ENCODE results near the gene ZFP92.

ZFP92 gene

DNA sequence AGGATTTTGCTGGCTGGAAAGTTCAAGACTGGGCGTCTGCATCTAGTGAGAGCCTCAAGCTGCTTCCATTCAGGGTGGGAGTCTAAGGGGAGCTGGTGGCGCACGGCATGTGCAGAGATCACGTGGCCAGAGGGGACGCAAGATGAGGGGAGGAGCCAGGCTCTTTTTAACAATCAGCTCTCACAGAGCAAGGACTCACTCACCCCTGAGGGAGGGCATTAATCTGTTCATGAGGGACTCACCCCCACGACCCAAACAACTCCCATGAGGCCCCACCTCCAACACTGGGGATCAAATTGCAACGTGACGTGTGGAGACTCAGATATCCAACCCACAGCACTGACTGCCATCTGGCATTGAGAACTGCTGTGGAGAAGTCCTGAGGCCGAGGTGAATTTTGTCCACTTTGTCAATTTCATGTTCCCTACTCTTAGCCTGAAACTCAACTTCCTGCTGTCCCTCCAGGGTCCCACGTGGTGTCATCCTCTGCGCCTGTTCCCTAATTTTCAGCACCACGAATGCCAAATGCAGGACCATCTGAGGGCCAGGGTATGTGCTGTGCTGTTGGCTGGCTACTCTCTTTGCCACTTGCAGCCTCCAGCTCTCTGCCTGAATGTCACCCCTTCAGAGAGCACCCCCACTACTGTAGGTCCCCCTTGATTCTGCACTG is 5.6 kb downstream of the ZFP92 start:
- DNase-seq (ENCODE audit: low read depth) = no peak

DNA sequence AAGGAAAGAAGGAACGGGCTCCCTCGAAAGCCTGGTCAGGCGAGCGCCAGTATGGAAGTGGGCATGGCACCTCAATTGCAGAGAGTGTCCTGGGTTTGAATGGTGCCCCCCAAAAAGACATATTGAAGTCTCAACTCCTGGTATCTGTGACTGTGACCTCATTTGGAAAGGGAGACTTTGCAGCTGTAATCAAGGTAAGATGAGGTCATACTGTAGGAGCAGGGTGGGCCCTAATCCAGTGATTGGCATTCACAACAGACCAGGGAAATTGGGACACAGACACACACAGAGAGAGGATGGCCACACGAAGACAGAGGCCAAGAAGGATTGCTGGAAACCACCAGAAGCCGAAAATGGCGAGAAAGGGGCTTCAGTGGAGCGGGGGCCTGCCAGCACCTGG is 6.4 kb downstream of the ZFP92 start:
- DNase-seq (ENCODE audit: low read depth) = no peak
- TF ChIP-seq, protein P1, sequence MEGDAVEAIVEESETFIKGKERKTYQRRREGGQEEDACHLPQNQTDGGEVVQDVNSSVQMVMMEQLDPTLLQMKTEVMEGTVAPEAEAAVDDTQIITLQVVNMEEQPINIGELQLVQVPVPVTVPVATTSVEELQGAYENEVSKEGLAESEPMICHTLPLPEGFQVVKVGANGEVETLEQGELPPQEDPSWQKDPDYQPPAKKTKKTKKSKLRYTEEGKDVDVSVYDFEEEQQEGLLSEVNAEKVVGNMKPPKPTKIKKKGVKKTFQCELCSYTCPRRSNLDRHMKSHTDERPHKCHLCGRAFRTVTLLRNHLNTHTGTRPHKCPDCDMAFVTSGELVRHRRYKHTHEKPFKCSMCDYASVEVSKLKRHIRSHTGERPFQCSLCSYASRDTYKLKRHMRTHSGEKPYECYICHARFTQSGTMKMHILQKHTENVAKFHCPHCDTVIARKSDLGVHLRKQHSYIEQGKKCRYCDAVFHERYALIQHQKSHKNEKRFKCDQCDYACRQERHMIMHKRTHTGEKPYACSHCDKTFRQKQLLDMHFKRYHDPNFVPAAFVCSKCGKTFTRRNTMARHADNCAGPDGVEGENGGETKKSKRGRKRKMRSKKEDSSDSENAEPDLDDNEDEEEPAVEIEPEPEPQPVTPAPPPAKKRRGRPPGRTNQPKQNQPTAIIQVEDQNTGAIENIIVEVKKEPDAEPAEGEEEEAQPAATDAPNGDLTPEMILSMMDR (IDR thresholded peaks at IDR 0.05; ENCODE audit: insufficient read depth, low read depth, low read length, missing control alignments) = no peak
- no peak overlapping the region for H3K4me3 ChIP-seq (ENCODE audit: low read depth, low read length)

More for the DNA sequence above, 5.6 kb downstream of the ZFP92 start:
- TF ChIP-seq, protein P1 (IDR thresholded peaks at IDR 0.05; ENCODE audit: insufficient read depth, low read depth, low read length, missing control alignments) = no peak
- H3K4me3 ChIP-seq (ENCODE audit: low read depth, low read length) = no peak overlapping the region

GRCh38 chrX:153420851-153421599 is 9.8 kb downstream of the ZFP92 start:
- DNase-seq (ENCODE audit: low read depth) = no peak
- TF ChIP-seq, protein P1 (IDR thresholded peaks at IDR 0.05; ENCODE audit: insufficient read depth, low read depth, low read length, missing control alignments) = no peak

GRCh38 chrX:153421856-153422255 is 10.6 kb downstream of the ZFP92 start:
- TF ChIP-seq, protein P1 (IDR thresholded peaks at IDR 0.05; ENCODE audit: insufficient read depth, low read depth, low read length, missing control alignments) = no peak
- no peak overlapping the region for H3K4me3 ChIP-seq (ENCODE audit: low read depth, low read length)
- no peak for DNase-seq (ENCODE audit: low read depth)

More at GRCh38 chrX:153420851-153421599, 9.8 kb downstream of the ZFP92 start:
- no peak overlapping the region for H3K4me3 ChIP-seq (ENCODE audit: low read depth, low read length)

DNA sequence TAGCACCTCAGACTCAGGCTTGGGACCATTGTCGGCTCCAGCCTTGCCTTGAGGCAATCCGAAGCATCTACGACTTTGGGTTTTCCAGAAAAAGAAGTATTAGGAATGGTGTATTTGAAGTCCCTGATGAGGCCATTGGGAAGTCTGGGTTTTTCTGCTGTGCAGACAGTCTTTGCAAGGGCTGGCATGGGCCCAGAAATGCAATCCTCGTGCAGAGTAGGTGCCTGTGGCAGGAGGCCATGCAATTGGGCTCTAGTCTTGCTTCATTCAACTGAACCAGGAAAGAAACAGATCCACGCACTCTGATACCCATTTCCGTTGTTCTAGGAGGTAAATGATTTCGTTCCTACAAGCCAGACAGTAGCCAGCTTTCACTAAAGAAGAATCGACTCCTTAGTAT is 12.4 kb downstream of the ZFP92 start:
- no peak overlapping the region for H3K4me3 ChIP-seq (ENCODE audit: low read depth, low read length)
- TF ChIP-seq, protein P1 (IDR thresholded peaks at IDR 0.05; ENCODE audit: insufficient read depth, low read depth, low read length, missing control alignments) = no peak
- no peak for DNase-seq (ENCODE audit: low read depth)

- no peak overlapping the region for H3K4me3 ChIP-seq (ENCODE audit: low read depth, low read length)
- TF ChIP-seq, protein P1 (IDR thresholded peaks at IDR 0.05; ENCODE audit: insufficient read depth, low read depth, low read length, missing control alignments) = no peak
- DNase-seq (ENCODE audit: low read depth) = no peak
Measured at GRCh38 chrX:153426204-153426603, 14.9 kb downstream of the ZFP92 start.

Measured in GM12865 (cell line).